Activated CD8-positive, alpha-beta memory T cell treated with anti-CD3 and anti-CD28 coated beads for 1 hour (primary cell): ENCODE results near the gene NFATC3.

Experiments used
- DNase-seq, 2 donors: peaks; one replicate each; pipeline ENCODE4 v3.0.0-alpha.2; 2020; ENCODE audit warnings: low read depth in 1 of 2; ENCODE audit errors: extremely low read depth in 1 of 2

NFATC3 gene

DNA sequence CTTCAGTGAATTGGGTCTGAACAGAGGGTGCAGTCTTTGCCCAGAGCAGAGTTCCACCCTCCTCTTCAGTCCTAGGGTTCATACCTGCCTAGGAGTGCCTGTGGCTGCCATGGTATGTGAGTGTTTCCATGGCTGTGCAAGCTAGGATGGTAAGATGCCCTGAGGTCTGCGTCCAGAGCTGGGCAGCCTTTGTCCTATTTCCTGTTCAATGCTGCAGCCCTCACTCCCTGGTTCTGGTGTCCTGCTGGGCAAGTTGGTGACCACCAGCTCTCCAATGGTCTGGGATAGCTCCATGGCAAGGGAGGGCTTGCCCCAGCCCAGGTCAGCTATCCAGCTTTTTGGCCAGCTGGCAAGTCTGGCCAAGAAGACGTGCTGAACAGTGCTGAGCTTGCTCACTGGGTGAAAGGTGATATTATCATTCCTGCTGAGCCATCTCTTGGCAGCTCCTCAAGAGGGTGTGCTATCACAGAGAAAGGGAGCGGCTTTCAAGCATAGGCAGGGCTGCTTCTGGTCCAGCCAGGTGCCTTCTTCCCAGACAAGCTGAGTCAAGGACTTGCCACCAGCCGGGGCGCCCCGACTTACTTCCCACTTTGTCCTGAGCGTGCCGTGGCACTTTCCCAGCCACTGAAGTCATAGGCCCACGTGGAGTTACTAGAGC lies 13.0 kb upstream of the NFATC3 start:
- DNase-seq, result no peak

DNA sequence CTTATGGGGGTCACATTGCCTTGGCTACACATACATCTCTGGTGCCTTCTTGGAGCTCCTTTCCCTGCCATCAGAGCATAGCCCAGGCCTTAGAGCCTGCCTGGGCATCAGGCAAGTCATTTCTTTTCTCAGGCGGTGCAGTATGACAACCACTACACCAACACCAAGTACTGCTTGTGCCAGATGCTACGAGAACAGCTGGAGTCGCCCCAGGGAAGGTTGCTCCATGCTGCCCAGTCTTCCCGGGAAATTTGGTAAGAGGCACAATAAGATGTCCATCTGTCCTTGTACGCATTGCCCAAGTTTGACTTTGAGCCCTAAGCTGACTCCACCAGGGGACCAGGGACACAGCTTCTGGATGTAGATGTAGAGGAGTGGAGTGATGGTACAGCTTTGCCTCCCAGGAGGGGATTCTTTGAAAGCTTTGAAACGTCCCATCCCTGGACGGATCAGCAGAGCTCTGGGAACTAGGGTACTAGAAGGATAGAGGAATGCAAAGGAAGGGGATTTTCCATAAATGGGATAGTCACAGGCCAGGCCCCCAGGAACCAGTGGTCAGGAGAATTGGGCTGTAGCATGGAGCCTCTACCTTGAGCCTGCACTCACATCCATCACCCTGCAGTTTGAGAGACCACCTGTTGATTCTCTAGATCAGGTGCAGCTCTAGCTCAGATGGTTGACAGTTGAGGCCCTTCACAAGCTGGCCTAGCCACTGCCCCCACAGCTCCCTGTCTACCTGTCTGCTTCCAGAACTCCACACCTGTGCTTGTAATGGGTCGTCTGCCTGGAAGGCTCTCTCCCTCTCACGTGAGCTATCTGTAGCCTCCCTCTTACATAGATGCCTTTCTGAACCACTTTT lies 11.0 kb upstream of the NFATC3 start:
- DNase-seq, result no peak

DNA sequence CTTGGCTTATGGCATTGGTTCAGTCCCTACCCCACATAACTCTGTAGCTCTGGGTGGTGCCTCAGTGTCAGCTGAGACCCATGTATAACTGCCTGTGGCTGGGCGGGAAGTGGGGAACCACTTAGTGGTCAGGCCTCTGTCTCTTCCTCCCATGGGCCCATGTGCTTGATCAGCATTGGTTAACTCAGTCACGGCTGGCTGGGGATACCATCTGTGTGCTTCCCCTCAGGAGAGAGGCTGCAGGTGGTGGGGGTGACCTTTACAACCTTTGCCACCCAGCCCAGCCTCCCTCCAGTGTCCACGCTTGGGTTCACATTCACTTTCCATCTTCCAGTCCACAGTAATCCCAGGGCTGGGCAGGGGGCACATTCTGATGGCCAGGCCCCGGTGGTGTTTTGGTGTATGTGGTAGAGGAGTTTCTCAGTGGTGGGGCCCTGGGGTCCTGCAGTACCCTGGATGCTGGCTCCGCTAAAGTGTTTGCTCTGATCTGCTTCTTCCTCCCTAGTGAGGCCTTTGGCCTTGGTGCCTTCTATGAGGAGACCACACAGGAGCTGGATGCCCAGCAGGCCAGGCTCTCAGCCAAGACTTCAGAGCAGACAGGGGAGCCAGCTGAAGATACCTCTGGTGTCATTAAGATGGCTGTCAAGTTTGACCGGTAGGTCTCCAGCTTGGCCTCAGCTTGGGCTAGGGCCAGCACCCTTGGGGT lies 10.2 kb upstream of the NFATC3 start:
- DNase-seq, result peak; percentile 22 to 44

DNA sequence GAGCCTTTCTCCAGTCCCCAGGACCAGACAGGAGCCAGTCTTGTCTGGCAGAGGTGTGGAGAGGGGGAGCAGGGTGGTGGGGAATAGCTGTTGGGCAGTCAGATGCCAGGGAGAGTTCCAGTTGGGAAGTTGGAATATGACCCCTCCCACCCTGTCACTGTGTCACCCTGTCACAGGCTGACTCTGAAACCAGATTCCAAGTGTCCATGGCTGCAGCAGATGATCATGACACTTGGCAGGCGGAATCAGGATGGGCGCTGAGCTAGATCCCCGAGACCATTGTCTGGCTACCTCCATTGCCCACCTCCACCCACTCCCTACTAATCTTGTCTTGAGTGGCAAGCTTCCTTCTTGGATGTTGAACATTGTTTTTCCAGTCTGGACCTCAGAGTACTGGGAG lies 9.2 kb upstream of the NFATC3 start:
- no peak for DNase-seq

DNA sequence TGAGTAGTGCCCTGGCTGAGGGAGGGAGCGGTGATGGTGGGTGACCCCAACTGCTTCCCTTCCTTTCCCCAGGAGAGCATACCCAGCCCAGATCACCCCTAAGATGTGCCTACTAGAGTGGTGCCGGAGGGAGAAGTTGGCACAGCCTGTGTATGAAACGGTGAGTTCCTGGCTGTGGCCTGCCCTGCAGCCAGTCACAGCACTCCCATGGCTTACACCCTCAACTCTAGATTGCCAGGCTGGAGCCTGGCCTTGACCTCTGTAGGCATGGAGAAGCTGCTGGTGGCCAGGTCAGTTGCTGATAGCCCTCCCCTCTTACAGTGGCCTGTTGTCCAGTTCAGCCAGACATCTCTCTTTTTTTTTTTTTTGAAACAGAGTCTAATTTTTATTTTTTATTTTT lies 8.6 kb upstream of the NFATC3 start:
- DNase-seq, result no peak

DNA sequence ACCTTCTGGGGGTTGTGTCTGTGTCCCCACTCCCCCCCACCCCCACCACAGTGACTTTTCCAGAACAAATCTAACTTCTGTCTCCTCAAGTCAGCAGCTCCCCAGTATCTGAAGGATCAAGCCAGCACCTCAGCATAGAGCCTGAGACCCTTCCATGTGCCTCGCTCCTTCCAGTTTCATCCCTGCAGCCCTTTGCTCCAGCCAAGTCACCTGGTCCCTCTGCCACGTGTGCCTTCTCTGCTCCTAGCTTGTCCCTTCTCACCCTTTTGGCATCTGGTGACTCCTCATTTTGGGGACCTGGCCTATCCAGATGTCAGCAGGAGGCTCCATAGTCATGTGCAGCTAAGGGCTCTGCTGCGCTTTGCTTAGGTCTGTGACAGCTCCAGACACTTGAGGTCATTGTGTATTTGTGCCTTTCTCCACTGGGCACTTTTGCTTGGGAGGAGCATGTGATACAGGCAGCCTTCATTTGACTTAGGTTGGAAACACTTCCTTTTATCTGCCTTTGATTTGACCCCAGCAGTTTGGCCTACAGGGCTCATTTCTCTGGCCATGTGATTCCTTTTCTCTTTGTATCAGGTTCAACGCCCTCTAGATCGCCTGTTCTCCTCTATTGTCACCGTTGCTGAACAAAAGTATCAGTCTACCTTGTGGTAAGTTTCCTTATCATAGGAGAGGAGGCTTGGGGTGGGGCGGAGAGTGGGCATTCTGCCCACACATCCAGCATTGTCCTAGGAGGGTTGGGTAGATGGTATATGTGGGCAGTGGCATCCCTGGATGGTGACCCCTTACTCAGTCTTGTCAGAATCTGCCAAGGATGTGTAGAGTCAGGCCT lies 7.1 kb upstream of the NFATC3 start:
- no peak for DNase-seq

DNA sequence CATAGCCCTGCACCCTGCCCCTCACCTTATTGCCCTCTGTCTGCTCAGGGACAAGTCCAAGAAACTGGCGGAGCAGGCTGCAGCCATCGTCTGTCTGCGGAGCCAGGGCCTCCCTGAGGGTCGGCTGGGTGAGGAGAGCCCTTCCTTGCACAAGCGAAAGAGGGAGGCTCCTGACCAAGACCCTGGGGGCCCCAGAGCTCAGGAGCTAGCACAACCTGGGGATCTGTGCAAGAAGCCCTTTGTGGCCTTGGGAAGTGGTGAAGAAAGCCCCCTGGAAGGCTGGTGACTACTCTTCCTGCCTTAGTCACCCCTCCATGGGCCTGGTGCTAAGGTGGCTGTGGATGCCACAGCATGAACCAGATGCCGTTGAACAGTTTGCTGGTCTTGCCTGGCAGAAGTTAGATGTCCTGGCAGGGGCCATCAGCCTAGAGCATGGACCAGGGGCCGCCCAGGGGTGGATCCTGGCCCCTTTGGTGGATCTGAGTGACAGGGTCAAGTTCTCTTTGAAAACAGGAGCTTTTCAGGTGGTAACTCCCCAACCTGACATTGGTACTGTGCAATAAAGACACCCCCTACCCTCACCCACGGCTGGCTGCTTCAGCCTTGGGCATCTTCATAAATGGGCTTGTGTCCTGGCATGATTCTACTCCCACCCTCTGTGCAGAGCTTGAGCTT lies 6.3 kb upstream of the NFATC3 start:
- DNase-seq, result no peak

DNA sequence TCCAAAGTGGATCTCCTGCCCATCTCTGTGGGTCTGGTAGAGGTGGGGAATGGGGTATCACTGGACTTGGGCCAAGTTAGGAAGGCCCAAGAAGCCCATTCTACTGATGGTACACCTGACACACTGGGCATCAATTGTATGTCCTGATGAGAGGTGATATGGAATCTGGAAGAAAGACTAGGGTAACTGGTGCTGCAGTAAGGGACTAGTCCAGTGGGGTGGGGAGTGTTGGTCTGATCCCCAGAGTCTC lies 5.9 kb upstream of the NFATC3 start:
- no peak for DNase-seq

DNA sequence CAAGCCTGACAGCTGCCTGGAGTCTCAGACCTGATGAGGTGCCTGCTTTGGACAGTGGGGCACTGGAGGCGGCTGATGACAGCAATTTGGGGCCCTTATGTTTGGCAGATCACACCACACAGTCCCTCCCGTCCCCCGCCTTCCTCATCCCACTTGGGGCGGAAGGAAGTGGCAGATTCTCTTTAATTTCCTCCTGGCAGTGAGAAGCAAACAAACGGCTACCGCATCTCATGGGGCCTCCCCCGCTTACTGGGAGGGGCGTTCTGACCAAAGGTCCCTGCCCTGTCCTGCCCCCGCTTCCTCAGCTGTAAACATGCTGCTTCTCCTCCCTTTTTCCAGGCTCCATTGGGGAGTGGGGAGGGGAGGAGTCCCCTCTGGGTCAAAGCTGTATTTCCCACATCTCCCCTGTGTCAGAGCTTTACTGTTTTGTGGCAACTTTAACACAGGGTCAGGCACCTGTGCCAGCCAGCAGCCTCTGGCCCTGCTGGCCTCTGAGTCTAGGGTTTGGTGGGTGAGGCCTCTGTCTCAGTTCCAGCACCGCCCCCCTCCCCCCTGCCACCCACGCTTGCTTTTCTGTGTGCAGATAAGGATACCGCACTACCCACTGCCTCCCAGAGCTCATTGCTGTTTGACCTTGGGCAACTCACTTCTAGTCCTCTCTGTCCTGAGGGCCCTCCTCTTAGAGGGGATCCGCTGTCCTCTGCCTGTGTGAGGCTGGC lies 5.4 kb upstream of the NFATC3 start:
- DNase-seq, result peak; percentile 24 to 49

DNA sequence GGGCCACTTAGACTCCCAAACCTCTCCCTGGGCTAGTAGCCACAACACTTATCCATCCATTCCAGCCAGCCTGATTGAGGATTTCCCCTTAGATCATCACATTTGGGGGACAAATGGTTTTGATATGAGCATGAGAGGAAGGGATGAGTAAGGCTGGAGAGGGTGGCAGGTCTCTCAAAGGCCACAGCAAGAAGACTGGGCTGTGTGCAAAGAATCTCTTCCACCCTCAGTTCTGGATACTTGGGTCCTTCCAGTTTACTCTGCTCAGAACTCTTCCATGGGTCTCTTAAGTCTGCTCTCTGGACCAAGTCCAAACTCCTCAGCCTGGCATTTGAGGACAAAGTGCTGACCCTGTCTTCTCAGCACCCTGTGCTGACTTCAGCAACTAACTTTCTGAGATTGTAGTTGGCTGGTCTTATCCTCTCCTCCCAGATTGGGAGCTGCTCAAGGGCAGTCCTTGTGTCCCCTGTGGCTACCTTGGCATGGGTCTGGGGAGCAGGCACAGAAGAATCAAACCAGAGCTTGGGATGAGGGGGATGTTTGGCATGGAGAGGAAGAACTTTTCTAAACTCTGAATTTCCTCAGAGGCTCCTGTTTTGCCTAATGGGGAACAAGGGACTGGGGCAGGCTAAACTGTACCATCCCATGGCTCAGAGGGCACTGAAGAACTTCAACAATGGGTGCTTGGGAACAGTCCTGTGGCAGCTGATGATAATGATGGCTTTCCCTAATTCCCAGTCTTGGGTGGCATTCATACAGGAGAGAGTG lies 3.1 kb upstream of the NFATC3 start:
- no peak for DNase-seq

DNA sequence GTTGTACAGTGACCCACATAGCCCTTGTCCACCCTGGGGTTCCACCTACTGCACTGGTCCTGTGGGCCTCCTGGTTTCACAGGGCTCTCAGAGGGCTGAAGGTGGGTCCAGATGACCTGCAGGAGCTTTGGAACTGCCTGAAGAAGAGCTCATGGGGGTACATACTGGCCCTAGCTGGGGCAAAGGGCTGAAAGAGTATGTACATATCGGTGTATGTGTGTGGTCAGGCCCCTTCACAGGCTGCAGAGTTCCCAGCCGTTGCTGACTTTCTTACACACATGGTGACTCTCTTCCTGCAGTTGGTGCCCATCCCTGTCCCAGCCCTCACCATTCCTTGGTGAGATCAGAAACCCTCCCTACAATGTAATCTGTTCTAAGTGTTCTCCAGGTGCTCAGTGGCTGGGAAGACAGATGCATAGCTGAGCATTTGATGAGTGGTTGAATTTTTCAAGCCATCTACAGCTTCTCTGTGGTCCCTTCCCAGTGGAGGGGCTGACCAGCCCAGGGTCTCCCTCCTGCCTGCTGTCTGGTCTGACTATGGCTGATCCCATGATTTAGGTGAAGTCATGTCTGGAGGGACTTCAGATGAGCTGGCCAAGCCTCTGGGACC lies 2.4 kb upstream of the NFATC3 start:
- DNase-seq, result no peak

DNA sequence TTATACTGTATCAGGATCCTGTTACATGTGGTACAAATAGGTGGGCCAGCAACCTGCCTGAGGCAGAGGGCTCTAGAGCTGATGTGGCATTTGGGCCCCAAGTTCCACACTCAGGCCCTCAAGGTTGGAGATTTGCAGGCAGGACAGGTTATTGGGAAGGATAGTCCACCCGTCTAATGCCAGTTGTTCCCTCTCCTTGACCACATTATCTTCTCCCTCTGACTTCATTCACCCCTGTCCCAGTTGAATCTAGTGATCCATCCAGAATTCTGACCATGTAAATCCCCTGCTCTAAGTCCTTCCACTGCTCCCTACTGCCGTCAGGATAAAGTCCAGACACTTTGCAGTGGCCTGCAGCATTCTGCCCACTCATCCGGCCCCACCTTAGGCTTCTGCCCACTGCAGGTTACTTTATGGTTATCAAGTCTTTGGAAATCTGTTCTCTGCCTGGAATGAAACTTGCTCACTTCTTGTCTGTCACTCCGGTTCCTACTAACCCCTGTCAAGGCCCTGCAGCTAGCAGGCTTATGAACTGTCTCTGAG lies 1.9 kb upstream of the NFATC3 start:
- DNase-seq, result no peak

DNA sequence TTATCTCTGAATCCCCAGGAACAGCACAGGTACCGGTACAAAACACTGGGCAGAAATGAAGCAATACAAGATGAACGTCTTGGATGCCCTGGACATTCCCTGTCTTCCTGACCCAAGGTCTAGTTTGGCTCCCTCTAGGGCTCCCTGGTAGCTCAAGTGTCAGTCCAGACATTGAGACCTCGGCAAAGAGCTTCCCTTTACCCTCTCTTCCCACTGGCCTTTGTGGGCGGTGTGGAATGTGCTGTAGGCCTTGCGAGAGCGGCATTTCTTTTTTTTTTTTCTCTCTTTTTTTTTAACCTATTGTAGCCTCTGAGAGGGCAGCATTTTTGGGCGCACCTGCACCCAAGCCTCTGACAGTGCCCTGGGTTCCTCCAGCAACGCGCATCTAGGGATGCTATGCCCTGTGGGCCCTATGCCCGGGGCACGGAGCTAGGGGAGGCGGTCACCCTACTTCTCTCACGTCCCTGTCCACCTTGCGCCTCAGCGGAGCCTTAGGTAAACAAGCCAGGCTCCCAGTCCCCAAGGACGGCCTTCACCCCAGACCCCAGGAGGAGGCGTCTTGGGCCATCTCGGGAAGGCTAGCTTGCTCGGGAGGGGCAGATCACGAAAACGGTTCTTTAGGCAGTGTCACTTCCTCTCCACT lies 1.2 kb upstream of the NFATC3 start:
- no peak for DNase-seq

DNA sequence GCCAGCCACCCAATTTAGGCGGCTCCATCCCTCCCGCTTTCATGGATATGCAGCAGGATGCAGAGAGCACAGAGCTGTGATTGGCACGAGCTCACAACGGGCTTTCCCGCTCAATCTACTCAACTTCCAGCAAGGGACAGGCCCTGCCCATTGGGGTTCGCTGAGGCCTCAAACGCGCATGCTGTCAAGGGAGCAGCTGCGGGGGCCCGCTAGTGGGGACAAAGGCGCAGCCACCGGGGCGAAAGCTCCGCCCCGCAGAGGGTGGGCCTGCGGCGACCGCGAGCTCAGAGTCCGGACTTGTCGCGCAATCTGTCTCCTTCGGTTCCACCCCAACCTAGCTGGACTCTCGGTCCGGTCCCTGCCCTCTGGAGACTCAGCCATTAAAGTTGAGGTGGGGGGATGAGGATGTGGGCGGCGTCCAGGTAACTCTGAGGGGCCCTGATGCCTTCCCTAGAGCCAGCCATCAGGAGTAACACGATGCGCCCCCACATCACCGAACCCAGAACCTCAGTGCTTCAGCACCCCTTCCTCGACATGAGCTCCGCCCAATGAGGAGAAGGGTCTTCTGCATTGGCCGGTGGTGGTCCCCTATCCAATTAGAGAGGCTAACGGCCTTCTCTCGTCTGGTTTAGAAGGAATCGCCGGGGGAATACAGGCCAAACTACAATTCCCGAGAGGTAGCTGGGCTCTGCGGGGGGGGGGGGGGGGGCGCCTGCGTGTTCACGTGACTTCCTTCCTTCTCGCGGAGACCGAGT lies 489 bp upstream of the NFATC3 start:
- DNase-seq, result peak; percentile 45 to 73

DNA sequence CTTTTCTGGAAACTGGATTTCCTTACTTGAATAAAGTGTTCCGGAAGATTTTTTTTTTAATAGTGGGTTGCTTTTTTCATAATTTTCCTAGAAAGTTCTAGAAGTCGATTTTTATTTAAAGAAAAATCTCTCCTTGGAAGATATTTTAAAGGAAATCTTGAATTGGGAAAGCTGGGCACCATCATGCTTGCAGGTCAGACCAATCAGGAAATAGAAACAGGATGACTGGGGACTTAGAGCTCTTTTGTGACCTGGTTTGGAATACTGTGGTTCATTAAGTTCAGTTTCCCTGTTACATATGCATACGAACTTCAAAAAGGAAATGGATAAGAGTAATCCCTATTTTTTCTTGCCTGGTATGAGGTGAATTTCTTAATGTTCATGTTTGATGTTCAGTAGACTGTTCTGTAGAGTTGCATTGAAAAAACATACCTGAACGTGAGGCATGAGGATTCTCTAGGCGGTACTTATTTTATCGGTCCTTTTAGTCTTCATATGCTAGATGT lies 1.2 kb downstream of the NFATC3 start:
- no peak for DNase-seq

DNA sequence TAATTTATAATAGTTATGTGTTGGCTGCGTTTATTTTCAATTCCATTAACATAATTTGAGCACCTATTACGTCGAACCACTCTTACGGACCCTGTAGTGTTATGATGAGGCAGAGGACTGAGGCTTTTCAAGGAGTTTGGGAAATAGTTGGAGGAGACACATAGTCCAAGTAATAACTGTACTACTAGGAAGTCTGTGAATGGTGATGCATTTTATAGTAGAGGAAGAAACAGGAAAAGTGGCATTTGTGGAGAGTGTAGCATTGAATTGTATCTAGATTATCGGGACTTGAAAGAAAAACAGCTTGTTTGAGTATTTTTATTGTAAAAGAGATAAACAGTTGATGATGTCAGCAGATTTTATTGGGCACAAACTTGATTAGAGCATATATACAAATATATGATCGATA lies 1.7 kb downstream of the NFATC3 start:
- no peak for DNase-seq

DNA sequence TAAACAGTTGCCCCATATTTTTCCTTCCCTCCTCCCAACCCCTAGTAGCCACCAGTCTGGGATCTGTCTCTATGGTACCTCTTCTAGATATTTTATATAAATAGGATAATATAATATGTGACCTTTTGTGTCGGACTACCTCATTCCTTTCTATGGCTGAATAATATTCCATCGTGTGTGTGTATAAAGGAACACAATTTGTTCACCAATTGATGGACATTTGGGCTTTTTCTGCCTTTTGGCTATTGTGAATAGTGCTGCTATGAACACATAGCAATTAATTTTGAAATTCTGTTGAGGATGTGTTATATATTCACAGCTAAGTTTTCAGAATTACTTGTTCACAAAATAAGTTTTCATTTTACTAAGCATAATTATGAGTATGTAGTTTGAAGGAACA lies 2.5 kb downstream of the NFATC3 start:
- DNase-seq, result no peak
